Thyroid gland (tissue), 4 donors: ENCODE results near the gene NOB1.

Experiments
- CTCF ChIP-seq, 6 experiments: fragments of 200-600 bp in 3 of 6; fragments of 450-650 bp in 3 of 6; sonication (generic) in 3 of 6; IDR thresholded peaks; one replicate each; pipeline ENCODE4 v1.5.1; 2016 to 2019; ENCODE audit warnings: antibody characterized with exemption in 6 of 6, mild to moderate bottlenecking in 2 of 6, inconsistent platforms in 1 of 6, moderate library complexity in 1 of 6
- POLR2A ChIP-seq, 2 donors: fragments of 450-650 bp; IDR thresholded peaks; one replicate each; pipeline ENCODE4 v1.6.1; 2017; ENCODE audit warnings: antibody characterized with exemption in 2 of 2, mild to moderate bottlenecking in 2 of 2, moderate library complexity in 1 of 2

GRCh38 chr16:69775563-69775962, 20.8 kb upstream of the NOB1 start:
- TF ChIP-seq CTCF (IDR thresholded peaks at IDR 0.05) (no peak), POLR2A (IDR thresholded peaks at IDR 0.05) (no peak)
